HG02970 (cell line): ENCODE results near the gene DGCR6L.
"Not testable (repeated sequence)": the region's sequence is repeated elsewhere in the genome, so short reads cannot be mapped to it uniquely, and the experiment has no call there.

ENCODE experiments used
- ATAC-seq: cut with Tn5 transposase; IDR thresholded peaks from one replicate; pipeline ENCODE4 v1.9.1; 2021; ENCODE audit warnings: mild to moderate bottlenecking, moderate library complexity, moderate number of reproducible peaks; ENCODE audit not compliant: unreplicated experiment, low FRiP score

The DGCR6L gene

DNA sequence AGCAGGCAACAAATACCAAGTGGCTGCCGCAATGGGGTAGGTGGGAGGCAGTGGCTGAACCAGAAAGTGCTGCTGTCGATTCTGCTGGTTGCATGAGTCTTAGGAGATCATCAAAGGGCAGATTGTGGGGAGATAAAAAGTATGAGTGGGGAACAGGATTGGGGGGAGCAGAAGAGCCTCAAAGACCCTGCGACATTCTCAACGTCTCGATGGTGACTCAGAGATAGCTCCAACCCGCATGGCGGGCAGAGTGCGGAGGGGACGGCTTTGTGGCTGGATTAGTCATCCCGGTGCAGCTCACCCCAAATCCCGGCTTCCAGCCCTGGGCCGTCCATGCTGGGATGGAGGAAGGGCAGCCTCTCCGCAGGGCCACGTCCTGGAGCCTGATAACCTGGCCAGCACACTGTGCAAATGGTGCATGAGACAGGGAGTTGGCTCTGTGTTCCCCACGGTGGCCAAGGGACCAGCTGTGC lies 40.2 kb downstream of the DGCR6L start:
- ATAC-seq = no peak

DNA sequence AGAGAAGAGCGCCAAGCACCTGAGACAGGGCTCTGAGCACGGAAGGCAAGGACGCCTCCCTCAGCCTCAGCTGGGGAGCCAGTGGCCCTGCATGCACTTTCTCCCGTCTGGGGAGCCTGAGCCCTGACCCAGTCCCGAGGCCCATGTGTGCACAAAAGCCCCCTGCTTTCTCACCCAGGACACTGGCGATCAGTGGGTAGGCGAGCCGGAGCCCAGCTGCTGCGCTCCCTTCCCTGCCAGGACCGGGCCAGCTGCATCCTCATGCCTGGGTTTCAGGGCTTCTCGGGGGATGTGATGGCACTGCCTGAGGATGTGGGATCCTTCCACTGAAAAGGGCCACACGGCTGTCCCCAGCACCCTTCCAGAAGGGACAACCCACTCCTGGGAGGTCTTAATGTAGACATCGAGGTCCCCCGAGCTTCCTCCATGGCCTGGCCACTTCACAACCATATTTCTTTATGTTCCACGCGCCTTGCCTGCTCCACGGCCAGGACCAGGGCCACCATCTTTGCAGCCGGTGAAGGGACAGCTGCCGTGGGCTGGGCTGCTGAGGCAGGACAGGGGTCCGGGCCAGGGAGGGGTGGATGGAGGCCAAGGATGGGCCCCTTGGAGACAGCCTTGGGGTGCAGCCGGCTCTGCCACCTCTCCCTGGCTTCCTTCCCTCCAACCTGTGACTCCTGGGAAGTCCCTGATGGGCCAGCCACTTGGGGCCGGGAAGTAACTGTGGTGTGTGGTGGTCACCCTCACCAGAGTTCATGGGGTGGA lies 41.0 kb downstream of the DGCR6L start:
- ATAC-seq = not testable (repeated sequence)

DNA sequence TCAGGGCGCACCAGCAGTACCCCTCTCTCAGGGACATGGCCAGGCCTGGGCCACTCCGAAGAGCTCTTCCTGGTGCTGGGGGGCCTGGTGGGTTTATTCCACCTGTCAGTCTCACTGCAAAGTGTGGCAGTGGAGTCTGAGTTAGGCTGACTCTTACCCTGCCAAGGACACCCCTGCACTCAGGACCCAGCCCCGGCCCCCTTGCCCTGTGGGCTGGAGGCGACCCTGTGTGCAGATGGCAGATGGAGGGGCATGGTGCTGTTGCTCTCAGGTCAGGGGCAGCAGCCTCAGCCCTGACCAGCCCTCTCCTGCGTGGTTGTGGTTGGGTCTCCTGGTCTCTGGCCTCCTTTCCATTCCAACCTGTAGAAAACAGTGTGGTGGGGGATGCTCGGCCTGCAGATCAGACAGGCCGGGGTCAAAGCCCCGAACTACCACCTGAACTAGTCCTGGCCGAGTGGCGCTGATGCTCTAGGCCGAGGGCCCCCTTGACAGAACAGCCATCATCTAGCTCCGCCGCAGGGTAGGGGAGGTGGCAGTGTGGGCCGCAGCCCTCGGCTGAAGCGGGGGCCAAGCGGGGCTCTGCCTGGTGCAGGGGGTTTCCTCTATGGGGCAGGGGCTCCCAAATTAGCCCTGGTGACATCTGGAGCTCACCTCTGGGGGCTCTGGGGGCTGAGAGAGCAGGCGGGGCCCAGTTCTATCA lies 41.8 kb downstream of the DGCR6L start:
- not testable (repeated sequence) for ATAC-seq

DNA sequence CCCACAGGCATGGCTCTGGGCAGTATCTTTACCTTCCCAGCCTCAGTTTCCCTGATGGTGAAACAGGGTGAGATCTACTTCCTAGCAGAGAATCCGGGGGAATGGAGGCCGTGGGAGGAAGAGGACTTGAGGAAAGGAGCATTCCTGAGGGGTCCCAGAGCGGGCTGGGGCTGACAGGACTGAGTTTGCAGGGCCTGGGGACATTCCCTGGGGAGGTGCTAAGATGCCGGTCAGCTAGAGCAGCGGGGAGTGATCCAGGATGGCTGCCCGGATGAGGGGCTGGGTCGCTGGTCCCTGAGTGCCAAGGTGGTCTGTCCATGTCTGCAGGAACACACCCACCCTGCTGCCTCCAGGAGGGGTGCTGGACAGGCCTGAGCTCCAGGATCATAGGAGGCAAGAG lies 43.4 kb downstream of the DGCR6L start:
- no peak for ATAC-seq

DNA sequence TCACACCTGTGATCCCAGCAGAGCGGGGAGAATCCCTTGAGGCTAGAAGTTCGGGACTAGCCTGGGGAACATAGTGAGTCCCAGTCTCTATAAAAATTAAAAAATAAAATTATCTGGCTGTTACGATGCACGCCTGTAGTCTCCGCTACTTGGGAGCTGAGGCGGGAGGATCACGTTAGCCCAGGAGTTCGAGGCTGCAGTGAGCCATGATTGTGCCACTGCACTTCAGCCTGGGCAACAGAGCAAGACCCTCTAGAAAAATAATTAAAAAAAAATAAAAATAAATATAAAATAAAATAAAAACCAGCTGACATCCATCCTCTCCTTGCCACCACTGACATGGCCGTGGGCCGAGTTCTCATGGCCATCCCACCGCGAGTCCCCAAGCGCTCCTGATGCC lies 44.0 kb downstream of the DGCR6L start:
- ATAC-seq = no peak

DNA sequence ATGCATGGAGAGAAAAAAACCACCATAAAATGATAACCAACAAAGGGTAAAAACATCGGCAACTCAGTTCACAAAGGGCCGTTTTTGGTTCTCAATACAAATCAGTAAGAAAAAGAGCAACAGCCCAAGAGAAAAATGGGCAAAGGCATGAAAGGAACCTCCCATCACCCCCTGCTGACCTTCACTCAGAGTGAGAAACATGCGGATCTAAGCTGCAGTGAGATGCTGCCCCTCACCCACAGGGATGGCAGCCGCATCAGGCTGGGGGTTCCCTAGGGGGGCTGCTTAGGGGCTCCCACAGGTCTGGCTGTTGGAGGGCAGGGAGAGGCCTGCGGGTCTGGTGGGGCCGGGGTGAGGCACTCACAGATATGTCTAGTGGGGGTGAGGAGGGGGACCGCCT lies 44.5 kb downstream of the DGCR6L start:
- ATAC-seq = not testable (repeated sequence)

DNA sequence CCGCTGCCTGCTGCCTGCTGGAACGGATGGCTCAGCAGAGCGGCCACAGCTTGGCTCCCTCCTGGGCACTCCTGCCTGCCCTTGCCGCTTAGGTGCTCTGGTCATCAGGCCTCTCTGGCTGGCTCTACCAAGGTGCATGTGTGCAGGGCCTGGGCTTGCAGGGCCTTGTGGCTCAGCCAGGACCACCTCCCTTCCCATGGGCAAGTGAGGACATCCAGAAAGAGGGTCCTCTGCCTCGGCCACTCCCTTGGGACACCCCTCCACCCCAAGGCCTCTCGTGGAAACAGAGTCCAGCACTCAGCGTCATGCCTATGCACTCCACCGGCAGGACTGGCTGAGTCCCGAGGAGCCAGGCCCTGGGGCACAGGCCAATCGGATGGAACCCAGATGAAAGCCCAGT lies 45.5 kb downstream of the DGCR6L start:
- not testable (repeated sequence) for ATAC-seq

DNA sequence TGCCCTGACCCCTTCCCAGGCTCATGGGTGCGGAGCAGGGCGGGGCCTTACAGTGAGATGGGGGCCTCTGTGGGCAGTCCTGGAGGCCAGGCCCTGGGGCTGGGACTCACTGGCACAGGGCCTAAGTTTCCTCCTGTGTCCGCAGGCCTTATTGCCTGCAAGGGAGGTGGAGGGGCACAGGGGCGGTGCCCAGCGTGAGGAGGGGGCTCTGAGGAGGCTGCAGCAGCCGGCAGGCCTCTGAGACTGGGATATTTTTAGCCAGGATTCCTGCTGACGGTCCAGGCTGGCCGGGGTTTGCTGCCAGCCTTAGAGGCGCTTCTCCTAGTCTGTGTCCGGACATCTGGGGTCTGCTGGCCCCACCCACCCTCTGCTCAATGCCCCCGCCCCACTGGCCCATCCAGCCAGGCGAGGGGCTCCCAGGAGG lies 46.1 kb downstream of the DGCR6L start:
- no peak for ATAC-seq

DNA sequence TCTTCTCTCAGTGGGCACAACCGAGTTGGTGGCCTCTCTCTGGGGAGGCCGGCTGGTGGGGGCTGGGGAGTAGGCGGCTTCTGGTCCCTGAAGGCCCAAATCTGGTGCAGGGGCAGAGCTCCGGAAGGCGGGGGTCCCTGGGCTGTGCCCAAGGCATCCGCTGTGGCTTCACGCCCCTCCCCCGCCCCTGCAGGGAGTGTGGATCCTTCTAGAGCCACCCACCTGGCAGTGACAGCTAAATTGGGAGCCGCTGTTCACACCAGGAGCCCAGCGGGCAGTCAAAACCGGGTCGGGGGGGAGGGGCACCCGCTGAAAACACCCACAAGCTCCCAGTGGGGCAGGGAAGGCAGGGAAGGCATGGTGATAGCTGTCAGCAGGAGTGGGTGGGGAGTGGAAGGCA lies 47.2 kb downstream of the DGCR6L start:
- ATAC-seq = no peak

DNA sequence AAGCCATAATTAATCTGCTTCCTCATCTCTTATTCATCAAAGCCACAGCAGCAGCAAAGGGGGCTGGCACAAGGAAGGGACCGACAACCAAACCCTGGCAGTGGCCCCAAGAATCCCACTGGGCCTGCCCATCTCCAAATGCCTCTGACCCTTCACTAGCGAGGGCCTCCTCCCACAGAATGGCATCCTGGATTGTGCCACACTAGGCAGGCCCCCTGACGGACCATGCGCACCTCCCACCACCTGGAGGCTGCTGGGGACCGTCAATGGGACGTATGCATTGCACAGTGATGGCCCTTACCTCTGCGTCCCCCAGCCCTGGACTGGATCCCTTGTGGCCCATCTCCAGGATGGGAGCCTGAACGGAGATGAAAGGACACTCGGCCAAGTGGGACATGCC lies 47.7 kb downstream of the DGCR6L start:
- no peak for ATAC-seq

DNA sequence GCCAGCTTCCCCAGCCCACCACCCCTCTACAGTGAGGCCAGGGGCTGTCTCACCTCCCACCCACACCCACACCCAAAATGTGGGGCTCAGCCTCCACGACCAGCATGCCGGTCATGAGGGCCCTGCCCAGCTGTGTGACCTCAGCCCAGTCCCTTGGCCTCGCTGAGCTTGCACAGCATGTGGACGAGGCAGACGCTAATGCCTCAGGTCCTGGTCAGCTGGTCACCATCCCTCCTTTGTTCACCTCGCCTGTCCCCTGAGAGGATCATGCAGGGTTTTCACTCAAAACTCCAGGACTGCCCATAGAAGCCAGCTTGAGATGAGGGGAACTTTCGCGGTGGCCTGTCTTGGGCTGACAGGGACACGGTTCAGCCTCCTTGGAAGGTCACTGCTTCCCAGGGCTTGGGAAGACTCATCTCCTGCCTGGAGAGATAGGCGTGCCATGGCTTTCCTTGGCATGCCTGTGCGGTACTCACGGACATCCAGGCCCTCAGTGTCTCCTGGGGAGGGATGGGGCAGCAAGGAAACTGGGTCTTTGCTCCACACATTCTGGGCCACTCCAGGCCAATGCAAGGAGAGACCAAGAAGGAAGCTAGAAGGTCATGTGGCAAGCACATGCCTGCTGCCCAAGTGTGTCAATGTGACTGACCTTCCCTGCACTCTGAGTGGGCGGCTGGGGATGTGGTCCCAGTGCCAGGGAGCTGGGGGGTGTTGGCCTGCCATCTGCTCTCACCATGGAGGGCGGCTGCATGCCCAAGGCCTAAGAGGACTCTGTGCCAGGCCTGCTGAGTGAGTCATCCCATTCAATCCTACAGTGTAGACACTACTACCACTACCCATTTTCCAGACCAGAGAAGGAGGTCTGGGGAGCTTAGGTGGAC lies 48.5 kb downstream of the DGCR6L start:
- ATAC-seq = no peak

DNA sequence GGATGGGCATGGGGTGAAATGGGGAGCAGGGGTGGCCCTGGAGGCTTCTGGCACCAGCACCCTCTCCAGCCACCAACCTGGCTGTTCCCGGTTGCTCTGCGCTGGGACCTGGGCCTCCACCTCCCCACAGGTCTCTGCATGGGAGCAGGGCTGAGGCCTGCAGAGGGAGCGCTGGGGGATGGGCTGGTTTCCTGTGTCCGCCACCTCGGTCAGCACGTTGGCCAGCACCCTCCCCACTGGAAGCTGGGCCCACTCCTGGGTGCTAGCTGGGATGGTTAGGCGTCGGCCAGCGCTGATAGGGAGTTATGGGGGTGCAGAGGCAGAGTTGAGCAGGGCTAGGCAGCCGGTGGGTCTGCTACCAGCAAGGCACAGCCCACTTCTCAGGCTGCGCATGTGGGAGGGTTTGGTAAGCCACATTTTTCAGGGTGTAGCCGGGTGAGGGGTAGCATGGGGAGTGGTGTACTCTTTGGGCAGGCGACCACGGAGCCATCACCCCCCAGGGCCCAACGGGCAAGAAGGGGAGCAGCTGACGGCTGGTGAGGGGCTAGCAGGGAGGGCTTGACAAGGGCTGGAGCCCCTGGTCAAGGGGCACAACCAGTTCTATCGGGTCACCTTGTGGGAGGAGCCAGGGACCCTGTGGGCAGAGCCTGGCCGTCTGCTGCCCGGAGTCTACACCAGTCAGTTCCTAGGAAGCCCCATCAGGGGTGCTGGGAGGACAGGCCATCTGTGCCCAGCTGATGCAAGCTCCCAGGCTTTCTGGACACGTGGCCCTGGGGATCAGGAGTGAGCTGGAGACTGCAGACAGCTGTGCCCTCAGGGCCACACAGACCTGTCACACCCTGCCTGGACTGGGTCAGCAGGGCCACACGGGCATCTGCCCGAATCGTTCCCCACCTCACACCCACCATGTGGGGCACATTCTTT lies 49.4 kb downstream of the DGCR6L start:
- ATAC-seq = not testable (repeated sequence)

DNA sequence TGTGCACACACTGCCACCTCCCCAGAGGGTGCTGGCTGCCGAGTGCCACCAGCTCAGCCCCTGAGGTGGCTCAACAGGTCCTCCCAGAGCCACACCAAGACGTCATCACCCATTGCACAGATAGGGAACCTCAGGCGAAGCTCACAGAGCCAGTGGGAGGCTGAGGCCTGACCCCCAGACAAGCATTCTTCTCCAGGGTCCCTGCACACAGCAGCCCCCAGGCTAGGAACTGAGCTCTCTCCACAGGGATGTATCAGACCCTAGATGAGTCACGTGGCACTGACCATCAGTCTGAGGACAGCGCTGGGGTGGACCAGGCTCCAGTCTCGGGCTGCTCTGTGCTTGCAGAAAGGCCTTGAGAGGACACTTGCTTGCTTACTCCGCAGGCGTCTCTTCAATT lies 50.2 kb downstream of the DGCR6L start:
- ATAC-seq = not testable (repeated sequence)

DNA sequence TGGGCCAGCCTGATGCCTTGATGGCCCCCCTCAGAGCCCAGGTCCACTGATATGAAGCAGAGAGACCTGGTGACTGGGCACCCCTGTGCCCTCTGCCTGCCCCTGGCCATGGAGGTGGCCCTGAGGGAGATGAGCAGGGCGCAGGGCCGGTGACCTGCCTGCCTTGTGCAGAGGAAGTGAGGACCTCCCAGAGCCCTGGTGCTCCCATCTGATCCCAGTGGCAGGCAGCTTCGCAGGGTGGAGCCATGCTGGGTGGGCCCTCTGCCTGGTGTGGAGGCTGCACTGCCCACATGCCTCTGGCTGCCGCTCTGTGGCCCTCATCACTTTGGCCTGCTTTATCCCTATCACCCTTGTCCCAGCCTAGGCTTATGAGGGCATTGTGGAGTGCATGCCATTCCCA lies 50.7 kb downstream of the DGCR6L start:
- not testable (repeated sequence) for ATAC-seq

DNA sequence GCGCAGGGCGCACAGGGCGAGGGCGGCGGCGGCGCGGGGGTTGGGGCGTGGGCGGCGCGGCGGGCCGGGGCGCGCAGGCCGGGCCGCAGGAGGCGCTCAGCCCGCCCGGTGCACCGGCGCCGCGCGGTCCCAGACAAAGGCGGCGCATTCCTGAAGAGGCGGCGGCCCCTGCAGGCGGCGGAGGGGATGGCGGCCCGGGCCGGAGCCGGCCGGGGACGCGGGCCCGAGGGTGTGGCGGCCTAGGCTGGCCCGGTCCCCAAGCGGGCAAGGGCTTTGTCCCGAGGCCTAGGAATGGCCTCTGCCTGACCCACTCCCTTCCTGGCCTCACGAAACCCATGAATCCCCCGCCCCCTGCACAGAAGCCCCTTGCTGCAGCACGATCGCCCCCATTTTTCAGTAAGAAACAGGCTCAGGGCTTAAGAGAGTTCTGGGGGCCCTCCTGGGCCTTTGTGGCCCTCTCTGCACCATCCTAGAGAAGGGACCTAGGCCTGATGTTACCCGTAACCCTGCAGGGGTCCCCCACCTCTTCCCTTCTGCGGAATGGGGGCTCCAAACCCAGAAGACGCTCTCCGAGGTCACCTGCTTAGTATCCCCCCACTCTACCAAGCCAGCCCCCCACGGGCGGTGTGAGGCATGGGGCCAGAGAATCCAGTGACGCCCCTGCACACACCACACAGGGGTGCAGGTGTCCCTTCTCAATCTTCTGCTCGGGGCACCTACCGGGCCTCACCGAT lies 51.4 kb downstream of the DGCR6L start, which contains the start of gene RTN4R:
Gene RTN4R (minus strand): TSS at position 40 of the 734 bp plus-strand sequence. CDS start 226 bp downstream, outside the sequence.
- no peak for ATAC-seq

DNA sequence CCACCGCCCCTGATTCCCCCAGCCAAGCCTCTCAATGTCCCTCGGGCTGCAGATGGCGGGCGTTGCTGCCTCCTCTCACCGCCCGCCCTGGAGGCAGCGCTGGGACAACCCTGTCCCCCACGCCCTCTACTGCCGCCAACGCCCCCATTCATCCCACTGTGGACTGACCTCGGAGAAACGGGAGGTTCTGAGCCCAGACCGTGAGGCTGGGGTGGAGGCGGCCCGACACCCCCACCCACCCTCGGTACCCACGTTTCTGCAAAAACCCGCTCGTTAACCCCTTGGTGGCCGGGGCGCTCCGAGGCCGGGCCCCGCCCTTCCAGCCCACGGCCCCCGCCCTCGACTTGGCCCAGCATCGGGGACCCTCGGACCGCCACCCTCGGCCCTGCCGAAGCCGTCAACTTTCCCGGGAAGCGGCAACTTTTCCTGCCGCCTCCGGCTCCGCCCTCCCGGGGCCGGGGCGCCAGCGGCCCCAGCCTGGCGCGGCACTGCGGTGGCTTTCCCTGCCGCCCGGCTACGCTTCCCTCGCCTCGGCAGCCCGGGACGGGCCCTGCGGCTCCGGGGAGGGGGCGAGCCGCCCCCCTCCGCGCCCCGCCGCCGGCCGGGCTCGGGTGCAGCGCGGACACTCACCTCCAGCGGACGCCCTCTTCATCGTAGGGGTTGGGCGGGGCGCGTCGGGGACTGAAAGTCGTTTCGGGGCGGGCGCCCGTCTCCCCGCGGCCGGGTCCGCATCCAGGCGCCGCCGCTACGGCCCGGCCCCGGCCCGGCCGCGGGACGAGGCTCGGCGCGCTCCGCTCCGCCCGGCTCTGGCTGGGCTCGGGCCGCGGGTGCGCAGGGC lies 52.2 kb downstream of the DGCR6L start:
- no peak for ATAC-seq

DNA sequence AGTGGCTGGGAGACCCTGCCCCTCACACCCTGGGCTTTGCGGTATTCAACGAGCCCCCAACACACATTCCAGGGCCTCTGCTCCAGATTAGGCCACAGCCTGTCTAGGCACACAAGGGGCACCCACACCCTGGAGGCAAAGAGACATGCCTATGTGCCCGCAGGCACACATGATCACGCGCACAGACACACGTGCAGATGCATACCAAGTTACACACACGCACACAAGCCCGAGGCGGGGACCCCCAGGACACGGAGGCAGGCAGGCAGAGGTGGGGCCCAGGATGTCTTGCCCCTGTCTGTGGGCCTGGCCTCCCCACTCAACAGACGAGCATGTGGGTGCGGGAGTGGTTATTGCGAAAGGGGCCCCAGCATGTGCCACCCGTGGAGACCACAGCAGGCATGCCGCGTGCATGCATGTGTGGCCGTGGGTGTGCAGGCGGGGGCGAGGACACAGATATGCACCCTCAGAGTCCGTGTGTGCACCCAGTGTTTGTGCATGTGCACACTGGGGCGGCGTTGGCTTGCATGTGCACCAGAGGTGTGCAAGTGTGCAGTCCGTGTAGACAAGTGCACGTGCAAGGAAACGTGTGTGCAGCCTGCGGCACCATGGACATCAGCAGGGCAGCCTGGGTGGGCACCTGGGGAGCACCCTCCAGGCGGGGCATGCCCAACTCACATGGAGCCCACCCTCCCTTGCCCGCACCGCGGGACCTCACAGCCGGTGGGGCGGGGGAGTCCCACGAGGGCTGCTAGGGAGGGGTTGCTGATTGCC lies 53.0 kb downstream of the DGCR6L start:
- not testable (repeated sequence) for ATAC-seq
